Measurements from ENCODE around the gene RPS6KA5. TPM values are rescaled to one million over a fixed set of nuclear protein-coding genes. Genes with fewer than 3 reads are reported as not detected.

RPS6KA5 gene
- total RNA-seq, 1 experiment from 2014 or later: 3.8 TPM

DNA sequence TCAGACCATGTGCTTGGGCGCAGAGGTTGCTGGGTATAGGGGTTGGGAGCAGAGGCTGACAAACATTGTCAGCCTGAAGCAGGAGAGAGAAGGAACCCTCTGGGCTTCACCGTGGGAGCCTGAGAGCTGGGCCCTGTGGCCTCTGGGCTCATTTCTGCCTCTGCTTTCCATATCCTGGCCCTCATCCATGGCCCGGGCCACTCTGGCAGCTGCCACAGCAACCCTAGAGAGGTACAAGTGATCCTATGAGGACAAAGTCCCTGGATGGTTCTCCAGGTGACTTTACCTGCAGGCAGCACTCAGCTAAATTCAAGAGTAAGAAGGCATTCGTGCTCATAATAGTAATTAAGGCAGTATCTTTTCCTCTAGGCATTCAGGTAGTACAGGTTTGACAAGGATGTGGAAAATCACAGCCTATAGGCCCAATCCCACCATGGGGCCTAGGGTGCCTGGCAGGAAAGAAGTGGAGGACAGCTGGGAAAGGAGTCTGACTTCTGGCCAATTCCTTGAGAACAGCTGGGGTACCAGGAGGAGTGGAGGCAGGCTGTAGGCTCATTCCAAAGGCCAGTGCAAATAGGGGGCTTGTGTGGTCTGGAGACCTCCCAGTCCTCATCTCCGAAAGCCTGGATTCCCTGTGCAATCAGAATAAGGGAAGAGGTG, 240.6 kb downstream of the RPS6KA5 start:
- H2AK5ac ChIP-seq (ENCODE audit: insufficient read length, low read length): no peak overlapping the region
- whole genome bisulfite sequencing (ENCODE audit: extremely low coverage, insufficient read length, low lambda C conversion rate): no CpG with 5 or more reads among the region's 5 CpGs
- no peak overlapping the region for H4K8ac ChIP-seq (replicated peaks; ENCODE audit: insufficient read length, low read depth, low read length)
- no peaks in the 10 kb centered on the region for H3K4me1 ChIP-seq (ENCODE audit: insufficient read depth, low read length)
- no peak overlapping the region for H2BK5ac ChIP-seq (ENCODE audit: insufficient read length, low read length)
- no peak overlapping the region for H3K27ac ChIP-seq (ENCODE audit: insufficient read length, low read depth, low read length)
- H3K9me3 ChIP-seq (ENCODE audit: control insufficient read depth, low read depth, low read length): no peaks in the 10 kb centered on the region
- no peak overlapping the region for H3K4me2 ChIP-seq (ENCODE audit: insufficient read depth, insufficient read length, low read length)
- H2BK120ac ChIP-seq (ENCODE audit: low read depth, low read length, poor library complexity, severe bottlenecking): no peak overlapping the region
- H3K9me3 Mint-ChIP-seq: peaks cover 26 to 30% of the 10 kb centered on the region in 2 experiments
- no peak overlapping the region for H3T11ph ChIP-seq (ENCODE audit: low read length)
- no peak overlapping the region for H2BK15ac ChIP-seq (ENCODE audit: low read depth, low read length)
- H3K23me2 ChIP-seq (ENCODE audit: insufficient read length, low read depth, low read length, poor library complexity, severe bottlenecking): peaks cover 4% of the 10 kb centered on the region
- no peak overlapping the region for H3K4ac ChIP-seq (ENCODE audit: low read depth, low read length)
- H2AFZ ChIP-seq (ENCODE audit: low read length): no peak overlapping the region
- H4K5ac ChIP-seq (ENCODE audit: insufficient read length, low read depth, low read length): no peak overlapping the region
- no peak overlapping the region for H3K56ac ChIP-seq (ENCODE audit: insufficient read length, low read depth, low read length)
- H3K4me1 Mint-ChIP-seq: peaks cover 5 to 8% of the 10 kb centered on the region in 2 experiments
- no peaks in the 10 kb centered on the region for H3K79me1 ChIP-seq (ENCODE audit: insufficient read depth, low read depth, low read length, poor library complexity, severe bottlenecking)
- no peaks in the 10 kb centered on the region for H3K27me3 ChIP-seq (ENCODE audit: insufficient read depth, low read length)
- TF ChIP-seq, protein P1, sequence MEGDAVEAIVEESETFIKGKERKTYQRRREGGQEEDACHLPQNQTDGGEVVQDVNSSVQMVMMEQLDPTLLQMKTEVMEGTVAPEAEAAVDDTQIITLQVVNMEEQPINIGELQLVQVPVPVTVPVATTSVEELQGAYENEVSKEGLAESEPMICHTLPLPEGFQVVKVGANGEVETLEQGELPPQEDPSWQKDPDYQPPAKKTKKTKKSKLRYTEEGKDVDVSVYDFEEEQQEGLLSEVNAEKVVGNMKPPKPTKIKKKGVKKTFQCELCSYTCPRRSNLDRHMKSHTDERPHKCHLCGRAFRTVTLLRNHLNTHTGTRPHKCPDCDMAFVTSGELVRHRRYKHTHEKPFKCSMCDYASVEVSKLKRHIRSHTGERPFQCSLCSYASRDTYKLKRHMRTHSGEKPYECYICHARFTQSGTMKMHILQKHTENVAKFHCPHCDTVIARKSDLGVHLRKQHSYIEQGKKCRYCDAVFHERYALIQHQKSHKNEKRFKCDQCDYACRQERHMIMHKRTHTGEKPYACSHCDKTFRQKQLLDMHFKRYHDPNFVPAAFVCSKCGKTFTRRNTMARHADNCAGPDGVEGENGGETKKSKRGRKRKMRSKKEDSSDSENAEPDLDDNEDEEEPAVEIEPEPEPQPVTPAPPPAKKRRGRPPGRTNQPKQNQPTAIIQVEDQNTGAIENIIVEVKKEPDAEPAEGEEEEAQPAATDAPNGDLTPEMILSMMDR (conservative IDR thresholded peaks at IDR 0.05): no peak
- peaks cover 6 to 12% (median 7%) of the 10 kb centered on the region in 3 experiments for H3K36me3 Mint-ChIP-seq (ENCODE audit: insufficient read depth in 1 of 3, low read depth in 3 of 3)
- H3K27me3 Mint-ChIP-seq (ENCODE audit: low read depth): peaks cover 38% of the 10 kb centered on the region
- no peak overlapping the region for H3K9ac ChIP-seq (ENCODE audit: extremely low read depth, insufficient read length, low read length)
- DNase-seq: no peak
- no peak overlapping the region for H4K91ac ChIP-seq (ENCODE audit: insufficient read length, low read depth, low read length)
- H3K14ac ChIP-seq (ENCODE audit: insufficient read depth, low read length): no peak overlapping the region
- H2BK12ac ChIP-seq (ENCODE audit: insufficient read length, low read depth, low read length): no peak overlapping the region
- H4K20me1 ChIP-seq (ENCODE audit: control insufficient read depth, insufficient read depth, insufficient read length): no peaks in the 10 kb centered on the region
- H2BK20ac ChIP-seq (ENCODE audit: low read depth, low read length, poor library complexity, severe bottlenecking): no peak overlapping the region
- H3K23ac ChIP-seq (ENCODE audit: insufficient read length, low read depth, low read length): no peak overlapping the region
- H3K79me2 ChIP-seq (ENCODE audit: insufficient read depth, low read length): no peaks in the 10 kb centered on the region
- no peak overlapping the region; a peak in 1 of 5 replicates for H3K4me3 Mint-ChIP-seq
- no peak overlapping the region for H3K27ac Mint-ChIP-seq
- no peak overlapping the region for H3K18ac ChIP-seq (ENCODE audit: insufficient read length, low read depth, low read length)
